H9 (cell line): ENCODE results near the gene DPP7. TPM values are rescaled to one million over a fixed set of nuclear protein-coding genes. Genes with fewer than 3 reads are reported as not detected.

Experiments
- DNase-seq: peaks from one replicate; pipeline ENCODE4 v3.0.0-alpha.2; 2017
- H2AFZ ChIP-seq: one replicate; pipeline ENCODE4 v1.6.1; 2013; ENCODE audit warnings: mild to moderate bottlenecking, low read length, control low read depth, moderate library complexity
- H2AK5ac ChIP-seq: 2 replicates; pipeline ENCODE4 v1.6.1; 2013; ENCODE audit warnings: low read length, control low read depth, mixed read lengths; ENCODE audit not compliant: insufficient read length
- H2BK120ac ChIP-seq: one replicate; pipeline ENCODE4 v1.6.1; 2013; ENCODE audit warnings: low read depth, mild to moderate bottlenecking, low read length, control low read depth, inconsistent platforms; ENCODE audit not compliant: poor library complexity, severe bottlenecking
- H2BK12ac ChIP-seq: 2 replicates; pipeline ENCODE4 v1.6.1; 2013; ENCODE audit warnings: low read length, control low read depth, mixed read lengths, low read depth; ENCODE audit not compliant: insufficient read length
- H2BK15ac ChIP-seq: 2 replicates; pipeline ENCODE4 v1.6.1; 2013; ENCODE audit warnings: low read depth, low read length, control low read depth
- H2BK20ac ChIP-seq: one replicate; pipeline ENCODE4 v1.6.1; 2013; ENCODE audit warnings: low read depth, mild to moderate bottlenecking, low read length, control low read depth, inconsistent platforms; ENCODE audit not compliant: poor library complexity, severe bottlenecking
- H2BK5ac ChIP-seq: 2 replicates; pipeline ENCODE4 v1.6.1; 2013; ENCODE audit warnings: low read length, control low read depth, mixed read lengths; ENCODE audit not compliant: insufficient read length
- H3K14ac ChIP-seq: 2 replicates; pipeline ENCODE4 v1.6.1; 2013; ENCODE audit warnings: low read length, control low read depth; ENCODE audit not compliant: insufficient read depth
- H3K18ac ChIP-seq: 2 replicates; pipeline ENCODE4 v1.6.1; 2013; ENCODE audit warnings: low read depth, mild to moderate bottlenecking, mixed read lengths, low read length, control low read depth; ENCODE audit not compliant: insufficient read length
- H3K23ac ChIP-seq: 2 replicates; pipeline ENCODE4 v1.6.1; 2013; ENCODE audit warnings: low read length, control low read depth, mixed read lengths, low read depth; ENCODE audit not compliant: insufficient read length
- H3K23me2 ChIP-seq: 2 replicates; pipeline ENCODE4 v1.6.1; 2013; ENCODE audit warnings: low read depth, mild to moderate bottlenecking, mixed read lengths, low read length, control low read depth; ENCODE audit not compliant: insufficient read length, poor library complexity, severe bottlenecking
- H3K27ac ChIP-seq: 2 replicates; pipeline ENCODE4 v1.5.1; 2013; ENCODE audit warnings: low read length, control low read depth, mixed read lengths, low read depth; ENCODE audit not compliant: insufficient read length
- H3K27me3 ChIP-seq: 2 replicates; pipeline ENCODE4 v1.6.1; 2013; ENCODE audit warnings: low read length, control low read depth, inconsistent platforms; ENCODE audit not compliant: insufficient read depth
- H3K4ac ChIP-seq: 2 replicates; pipeline ENCODE4 v1.6.1; 2013; ENCODE audit warnings: low read depth, mild to moderate bottlenecking, control low read depth, inconsistent platforms, low read length, moderate library complexity
- H3K4me1 ChIP-seq: 2 replicates; pipeline ENCODE4 v1.6.1; 2013; ENCODE audit warnings: low read length, control low read depth, inconsistent platforms; ENCODE audit not compliant: insufficient read depth
- H3K4me2 ChIP-seq: 2 replicates; pipeline ENCODE4 v1.6.1; 2013; ENCODE audit warnings: low read length, control low read depth, mixed read lengths; ENCODE audit not compliant: insufficient read length, insufficient read depth
- H3K56ac ChIP-seq: 2 replicates; pipeline ENCODE4 v1.6.1; 2013; ENCODE audit warnings: low read depth, mild to moderate bottlenecking, mixed read lengths, low read length, control low read depth; ENCODE audit not compliant: insufficient read length
- H3K79me1 ChIP-seq: 2 replicates; pipeline ENCODE4 v1.6.1; 2013; ENCODE audit warnings: low read depth, mild to moderate bottlenecking, moderate library complexity, low read length, control low read depth, inconsistent platforms; ENCODE audit not compliant: insufficient read depth, poor library complexity, severe bottlenecking
- H3K79me2 ChIP-seq: 2 replicates; pipeline ENCODE4 v1.6.1; 2013; ENCODE audit warnings: low read length, control low read depth, inconsistent platforms; ENCODE audit not compliant: insufficient read depth
- H3K9ac ChIP-seq: 2 replicates; pipeline ENCODE4 v1.6.1; 2013; ENCODE audit warnings: low read length, control low read depth, mixed read lengths; ENCODE audit not compliant: insufficient read length; ENCODE audit errors: extremely low read depth
- H3K9me3 ChIP-seq: one replicate; pipeline ENCODE4 v1.6.1; 2013; ENCODE audit warnings: low read depth, low read length, inconsistent platforms; ENCODE audit not compliant: control insufficient read depth
- H3T11ph ChIP-seq: one replicate; pipeline ENCODE4 v1.6.1; 2013; ENCODE audit warnings: mild to moderate bottlenecking, low read length, control low read depth, inconsistent platforms
- H4K20me1 ChIP-seq: one replicate; pipeline ENCODE4 v1.6.1; 2013; ENCODE audit not compliant: control insufficient read depth, insufficient read length, insufficient read depth
- H4K5ac ChIP-seq: 2 replicates; pipeline ENCODE4 v1.6.1; 2013; ENCODE audit warnings: low read depth, mild to moderate bottlenecking, mixed read lengths, low read length, control low read depth; ENCODE audit not compliant: insufficient read length
- H4K8ac ChIP-seq: replicated peaks from 2 replicates; pipeline ENCODE4 v1.6.1; 2013; ENCODE audit warnings: low read length, control low read depth, mixed read lengths, low read depth; ENCODE audit not compliant: insufficient read length
- H4K91ac ChIP-seq: 2 replicates; pipeline ENCODE4 v1.6.1; 2013; ENCODE audit warnings: low read depth, mild to moderate bottlenecking, moderate library complexity, mixed read lengths, low read length, control low read depth; ENCODE audit not compliant: insufficient read length
- H3K27ac Mint-ChIP-seq, 3 experiments: 2 replicates in 2 of 3; 3 replicates in 1 of 3; pipeline ENCODE4 v1.8.0; 2020 to 2021; ENCODE audit warnings: mixed read lengths in 3 of 3, mild to moderate bottlenecking in 1 of 3, moderate library complexity in 1 of 3
- H3K27me3 Mint-ChIP-seq: 2 replicates; pipeline ENCODE4 v1.8.0; 2021; ENCODE audit warnings: low read depth, mild to moderate bottlenecking, moderate library complexity, mixed read lengths
- H3K36me3 Mint-ChIP-seq, 3 experiments: 2 replicates in 2 of 3; 3 replicates in 1 of 3; pipeline ENCODE4 v1.8.0; 2020 to 2021; ENCODE audit warnings: low read depth in 3 of 3, mixed read lengths in 3 of 3; ENCODE audit not compliant: insufficient read depth in 1 of 3
- H3K4me1 Mint-ChIP-seq, 2 experiments: 2 replicates each; pipeline ENCODE4 v1.8.0; 2020; ENCODE audit warnings: mixed read lengths in 2 of 2
- H3K4me3 Mint-ChIP-seq, 2 experiments: 2 replicates in 1 of 2; 3 replicates in 1 of 2; pipeline ENCODE4 v1.8.0; 2020 to 2021; ENCODE audit warnings: mild to moderate bottlenecking in 2 of 2, mixed read lengths in 2 of 2, moderate library complexity in 1 of 2
- H3K9me3 Mint-ChIP-seq, 2 experiments: 2 replicates in 1 of 2; 3 replicates in 1 of 2; pipeline ENCODE4 v1.8.0; 2020; ENCODE audit warnings: mild to moderate bottlenecking in 2 of 2, mixed read lengths in 2 of 2, moderate library complexity in 1 of 2
- CTCF ChIP-seq: fragments of 200-600 bp; sonication (generic); conservative IDR thresholded peaks from 3 replicates; pipeline ENCODE4 v1.8.0; 2021; ENCODE audit warnings: antibody characterized with exemption, mild to moderate bottlenecking
- WGBS: extraction: QIAGEN DNeasy Blood & Tissue Kit; methylation state at CpG from one replicate; pipeline ENCODE4 v1.1.7; 2013; ENCODE audit warnings: missing lambda C conversion rate, low lambda C conversion rate, mixed read lengths; ENCODE audit not compliant: insufficient read length; ENCODE audit errors: extremely low coverage; 5-methylcytosine and 5-hydroxymethylcytosine counted together
- total RNA-seq: library from RNA; stranded (reverse); gene quantifications from 2 replicates; pipeline ENCODE4 v1.2.1, GENCODE V29; 2021

Gene DPP7
- total RNA-seq, 1 experiment from 2014 or later: 29.4 TPM

DNA sequence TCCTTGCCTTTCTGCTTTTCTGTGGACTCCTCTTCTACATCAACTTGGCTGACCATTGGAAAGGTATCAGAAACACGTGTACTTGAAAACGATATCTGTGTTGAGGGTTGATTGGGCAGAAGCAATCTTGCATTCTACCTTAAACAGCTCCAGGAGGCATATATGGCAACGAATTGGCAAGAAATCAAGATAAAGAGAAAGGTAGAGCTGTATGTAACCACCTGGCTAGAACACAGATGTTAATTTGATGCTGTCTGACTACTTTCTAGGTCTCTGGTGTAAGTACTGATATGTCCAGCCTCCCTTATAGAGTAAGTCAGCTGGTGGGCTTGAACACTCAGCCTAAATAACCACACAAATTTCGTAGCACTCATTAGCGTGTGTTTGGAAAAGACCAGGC is 26.4 kb downstream of the DPP7 start:
- H2AFZ ChIP-seq: no peak overlapping the region
- H3K27ac Mint-ChIP-seq: no peak overlapping the region
- H4K20me1 ChIP-seq: no peaks in the 10 kb centered on the region
- H3K9me3 Mint-ChIP-seq: no peaks in the 10 kb centered on the region
- no peaks in the 10 kb centered on the region for H3K79me2 ChIP-seq
- H3K27me3 Mint-ChIP-seq: peaks cover 6% of the 10 kb centered on the region
- H2BK5ac ChIP-seq: no peak overlapping the region
- H4K8ac ChIP-seq: no peak overlapping the region
- H3K23me2 ChIP-seq: peaks cover 12% of the 10 kb centered on the region
- no peaks in the 10 kb centered on the region for H3K4me1 ChIP-seq
- no peak overlapping the region for H4K91ac ChIP-seq
- WGBS: no CpG with 5 or more reads among the region's 5 CpGs
- H3K9me3 ChIP-seq: no peaks in the 10 kb centered on the region
- H3K56ac ChIP-seq: no peak overlapping the region
- peaks cover 17 to 20% of the 10 kb centered on the region in 2 experiments for H3K4me1 Mint-ChIP-seq
- no peak overlapping the region for H3K23ac ChIP-seq
- no peak overlapping the region for H3T11ph ChIP-seq
- H2BK20ac ChIP-seq: no peak overlapping the region
- no peak overlapping the region for H3K14ac ChIP-seq
- peak overlapping the region; percentile 82 to 89; a peak in 4 of 5 replicates for H3K4me3 Mint-ChIP-seq
- no peak for DNase-seq
- H3K27ac ChIP-seq: no peak overlapping the region
- no peak overlapping the region for H4K5ac ChIP-seq
- H3K18ac ChIP-seq: no peak overlapping the region
- no peak overlapping the region for H2BK15ac ChIP-seq
- peak overlapping the region; percentile 79 for H3K4me2 ChIP-seq
- no peak overlapping the region for H3K9ac ChIP-seq
- H3K36me3 Mint-ChIP-seq: peaks cover 7 to 12% (median 8%) of the 10 kb centered on the region in 3 experiments; a peak in 6 of 7 replicates
- no peaks in the 10 kb centered on the region for H3K27me3 ChIP-seq
- H2AK5ac ChIP-seq: no peak overlapping the region
- no peak overlapping the region for H3K4ac ChIP-seq
- no peak for TF ChIP-seq CTCF
- no peak overlapping the region for H2BK12ac ChIP-seq
- H3K79me1 ChIP-seq: no peaks in the 10 kb centered on the region
- H2BK120ac ChIP-seq: no peak overlapping the region
